ENCODE data around the gene BOLA1. TPM values are rescaled to one million over a fixed set of nuclear protein-coding genes. Genes with fewer than 3 reads are reported as not detected.
"Not testable (repeated sequence)": the region's sequence is repeated elsewhere in the genome, so short reads cannot be mapped to it uniquely, and the experiment has no call there.

The BOLA1 gene, protein sequence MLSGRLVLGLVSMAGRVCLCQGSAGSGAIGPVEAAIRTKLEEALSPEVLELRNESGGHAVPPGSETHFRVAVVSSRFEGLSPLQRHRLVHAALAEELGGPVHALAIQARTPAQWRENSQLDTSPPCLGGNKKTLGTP
- total RNA-seq (10 to 100 TPM; 12.5 to 39.4 (median 14.0) TPM), polyA plus RNA-seq (10 to 100 TPM; 16.2 to 40.7 TPM)
- long read RNA-seq, donor 1, transcript BOLA1-202 (2 exons, 859 nt): major isoform, 7 of 11 reads
- long read RNA-seq, donor 1, partial matches to known transcripts: 0 of 11 reads
- long read RNA-seq, donor 1, other reads (novel, unspliced or antisense): 4 of 11 reads
- long read RNA-seq, donor 2, transcript BOLA1-202 (2 exons, 859 nt): major isoform, 7 of 11 reads
- long read RNA-seq, donor 2, partial matches to known transcripts: 1 of 11 reads
- long read RNA-seq, donor 2, other reads (novel, unspliced or antisense): 1 of 11 reads
- long read RNA-seq, donor 3, transcript BOLA1-202 (2 exons, 859 nt): major isoform, 7 of 9 reads
- long read RNA-seq, donor 3, partial matches to known transcripts: 2 of 9 reads
- long read RNA-seq, donor 3, other reads (novel, unspliced or antisense): 0 of 9 reads

GRCh38 chr1:149899460-149900284 is at the start of gene BOLA1:
Gene BOLA1 (plus strand): TSS chr1:149899568. CDS start chr1:149900060, 492 bp downstream.
- Histone ChIP-seq H3K4me3 (peak within 1 kb of the TSS; percentile 35 to 78 (median 64)), H3K36me3 (peaks cover 0 to 5% (median 0%) of the 10 kb centered on the region in 9 donors), H3K4me1 (peaks cover 0 to 13% (median 7%) of the 10 kb centered on the region in 12 donors), H3K27me3 (no peaks in the 10 kb centered on the region), H3K9me3 (no peaks in the 10 kb centered on the region), H3K27ac (peak within 1 kb of the TSS; percentile 31 to 95 (median 87))
- DNase-seq: peak; percentile 94 to 97 (median 95)
- TF ChIP-seq POLR2A (IDR thresholded peaks at IDR 0.05): peak in 1 of 2 donors; percentile 87
- TF ChIP-seq, protein P1, sequence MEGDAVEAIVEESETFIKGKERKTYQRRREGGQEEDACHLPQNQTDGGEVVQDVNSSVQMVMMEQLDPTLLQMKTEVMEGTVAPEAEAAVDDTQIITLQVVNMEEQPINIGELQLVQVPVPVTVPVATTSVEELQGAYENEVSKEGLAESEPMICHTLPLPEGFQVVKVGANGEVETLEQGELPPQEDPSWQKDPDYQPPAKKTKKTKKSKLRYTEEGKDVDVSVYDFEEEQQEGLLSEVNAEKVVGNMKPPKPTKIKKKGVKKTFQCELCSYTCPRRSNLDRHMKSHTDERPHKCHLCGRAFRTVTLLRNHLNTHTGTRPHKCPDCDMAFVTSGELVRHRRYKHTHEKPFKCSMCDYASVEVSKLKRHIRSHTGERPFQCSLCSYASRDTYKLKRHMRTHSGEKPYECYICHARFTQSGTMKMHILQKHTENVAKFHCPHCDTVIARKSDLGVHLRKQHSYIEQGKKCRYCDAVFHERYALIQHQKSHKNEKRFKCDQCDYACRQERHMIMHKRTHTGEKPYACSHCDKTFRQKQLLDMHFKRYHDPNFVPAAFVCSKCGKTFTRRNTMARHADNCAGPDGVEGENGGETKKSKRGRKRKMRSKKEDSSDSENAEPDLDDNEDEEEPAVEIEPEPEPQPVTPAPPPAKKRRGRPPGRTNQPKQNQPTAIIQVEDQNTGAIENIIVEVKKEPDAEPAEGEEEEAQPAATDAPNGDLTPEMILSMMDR (IDR thresholded peaks at IDR 0.05): no peak
- ATAC-seq: peak; percentile 99 to 100 (median 100)
- intact Hi-C loops (cut with DNase I): loop anchor here in 4 of 10 donors (1.0 to 10.0 kb wide), 6 partner anchors 19 to 265 kb away; partner anchors contain the start of genes MTMR11 (in 1 of the 4), SF3B4 (in 1 of the 4) and VPS45 (in 1 of the 4)
- 3 to 7% (median 5%) methylated on average over 37 to 65 of the region's 65 CpGs for WGBS, 4 donors

DNA sequence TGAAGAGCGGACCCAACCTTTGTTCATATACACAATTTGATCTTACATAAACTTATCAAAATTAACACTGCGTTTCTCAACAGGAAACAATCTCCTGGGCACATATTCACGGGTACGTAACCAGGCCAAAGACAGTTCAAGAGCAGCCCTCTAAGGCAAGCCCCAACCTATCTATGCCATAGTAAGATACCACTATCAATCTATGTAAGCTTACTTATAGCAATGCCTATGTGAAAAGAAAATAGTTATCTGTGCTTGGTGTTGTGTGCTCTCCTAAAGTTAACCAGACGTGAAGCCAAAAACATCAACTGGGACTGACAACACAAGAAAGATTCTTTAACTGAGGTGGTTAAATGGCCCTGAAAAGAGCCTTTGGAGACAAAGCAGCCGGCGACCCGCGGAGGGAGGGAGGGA is 49.4 kb upstream of the BOLA1 start:
- Histone ChIP-seq H3K4me3 (peak overlapping the region; percentile 4 to 67 (median 54)), H3K9me3 (no peaks in the 10 kb centered on the region), H3K27ac (peak overlapping the region in 11 of 12 donors; percentile 1 to 82 (median 62)), H3K4me1 (peaks cover 5 to 51% (median 24%) of the 10 kb centered on the region in 12 donors), H3K27me3 (no peaks in the 10 kb centered on the region), H3K36me3 (peaks cover 0 to 7% (median 0%) of the 10 kb centered on the region in 9 donors)
- ATAC-seq: no peak
- intact Hi-C loops (cut with DNase I): no loop called here
- WGBS, 4 donors: 6 to 13% (median 9%) methylated on average over 5 to 9 of the region's 9 CpGs
- TF ChIP-seq, protein P1 (IDR thresholded peaks at IDR 0.05): no peak
- no peak for TF ChIP-seq POLR2A (IDR thresholded peaks at IDR 0.05)
- DNase-seq: no peak

DNA sequence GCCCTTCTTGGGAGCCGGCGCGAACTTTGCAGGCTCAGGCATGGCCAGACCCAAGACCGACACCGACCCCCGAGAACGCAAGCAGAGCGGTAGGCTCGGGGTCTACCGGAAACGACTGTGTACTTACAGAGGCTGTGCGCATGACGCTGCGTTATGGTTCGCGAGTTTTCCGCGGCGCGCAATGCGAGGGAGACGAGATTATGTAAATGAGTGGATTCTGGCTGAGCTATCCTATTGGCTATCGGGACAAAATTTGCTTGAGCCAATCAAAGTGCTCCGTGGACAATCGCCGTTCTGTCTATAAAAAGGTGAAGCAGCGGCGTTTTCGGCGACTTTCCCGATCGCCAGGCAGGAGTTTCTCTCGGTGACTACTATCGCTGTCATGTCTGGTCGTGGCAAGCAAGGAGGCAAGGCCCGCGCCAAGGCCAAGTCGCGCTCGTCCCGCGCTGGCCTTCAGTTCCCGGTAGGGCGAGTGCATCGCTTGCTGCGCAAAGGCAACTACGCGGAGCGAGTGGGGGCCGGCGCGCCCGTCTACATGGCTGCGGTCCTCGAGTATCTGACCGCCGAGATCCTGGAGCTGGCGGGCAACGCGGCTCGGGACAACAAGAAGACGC is 48.5 kb upstream of the BOLA1 start:
- H3K36me3 ChIP-seq; DNase-seq; H3K4me3 ChIP-seq; H3K9me3 ChIP-seq; H3K27me3 ChIP-seq; H3K27ac ChIP-seq; intact Hi-C loops (cut with DNase I): not testable (repeated sequence)
- WGBS, 4 donors: no CpG with 5 or more reads among the region's 62 CpGs
- peak; percentile 89 for ATAC-seq
- peaks cover 5 to 42% (median 18%) of the 10 kb centered on the region in 12 donors for H3K4me1 ChIP-seq

DNA sequence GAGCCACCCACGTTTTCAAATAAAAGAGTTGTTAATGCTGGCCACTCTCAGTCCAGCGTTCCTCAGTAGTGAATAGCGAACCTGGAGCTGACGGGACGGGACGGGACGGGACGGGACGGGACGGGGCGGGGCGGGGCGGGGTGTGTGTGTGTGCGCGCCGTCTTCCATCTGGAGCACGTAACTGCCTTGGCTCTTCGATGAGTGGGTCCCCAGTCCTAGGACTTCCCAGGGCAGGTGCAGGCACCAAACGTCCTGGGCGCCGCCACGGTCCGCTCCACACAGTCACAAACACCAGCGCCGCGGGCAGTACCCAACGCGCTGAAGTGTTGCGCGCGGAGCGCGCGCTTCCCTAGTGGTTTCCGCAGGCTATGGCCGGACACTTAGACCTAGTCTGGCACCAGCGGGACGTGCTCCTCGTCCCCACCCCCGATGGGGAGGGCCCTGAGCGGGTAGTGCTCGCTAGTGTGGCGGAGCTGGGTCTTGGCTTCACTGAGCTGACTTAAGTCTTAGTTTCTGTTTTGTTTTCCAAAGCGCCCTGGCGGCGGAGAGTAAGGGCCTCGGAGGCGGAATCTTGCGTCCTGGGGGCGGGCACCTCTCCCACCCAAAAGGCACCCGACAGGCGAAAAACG is 47.7 kb upstream of the BOLA1 start:
- H3K27ac ChIP-seq; DNase-seq; H3K9me3 ChIP-seq; H3K36me3 ChIP-seq; intact Hi-C loops (cut with DNase I); H3K4me3 ChIP-seq; H3K27me3 ChIP-seq: not testable (repeated sequence)
- peak; percentile 65 to 79 (median 76) for ATAC-seq
- no CpG with 5 or more reads among the region's 53 CpGs for WGBS, 4 donors
- peaks cover 5 to 33% (median 18%) of the 10 kb centered on the region in 12 donors for H3K4me1 ChIP-seq

DNA sequence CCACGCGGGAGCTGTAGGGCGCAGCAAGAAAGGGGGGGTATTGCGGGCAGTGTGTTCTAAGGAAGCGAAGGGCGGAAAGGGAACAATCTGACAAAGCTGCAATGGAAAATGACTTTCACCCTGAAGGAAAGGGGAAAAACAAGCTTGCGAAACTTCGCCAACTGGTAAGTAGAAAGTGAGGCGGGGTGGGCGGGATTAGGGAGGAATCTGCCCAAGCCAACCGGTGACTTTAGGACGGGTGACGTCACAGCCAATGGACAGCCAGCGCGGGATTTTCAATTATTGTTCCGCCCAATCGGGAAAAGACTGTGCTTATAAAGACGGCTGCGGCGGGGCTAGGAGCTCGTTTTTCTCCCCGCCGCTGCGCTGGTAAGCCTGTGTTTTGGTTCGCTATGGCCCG is 47.1 kb upstream of the BOLA1 start:
- H3K27me3 ChIP-seq; H3K27ac ChIP-seq; H3K9me3 ChIP-seq; H3K4me3 ChIP-seq; H3K36me3 ChIP-seq; intact Hi-C loops (cut with DNase I); DNase-seq: not testable (repeated sequence)
- peaks cover 5 to 28% (median 18%) of the 10 kb centered on the region in 12 donors for H3K4me1 ChIP-seq
- peak; percentile 64 to 74 (median 67) for ATAC-seq
- no CpG with 5 or more reads among the region's 26 CpGs for WGBS, 4 donors

- H3K4me1 ChIP-seq; H3K9me3 ChIP-seq; H3K27me3 ChIP-seq; H3K27ac ChIP-seq; H3K36me3 ChIP-seq; H3K4me3 ChIP-seq; intact Hi-C loops (cut with DNase I); DNase-seq: not testable (repeated sequence)
- ATAC-seq: peak in 2 of 4 donors; percentile 2 to 8
- no CpG with 5 or more reads among the region's 15 CpGs for WGBS, 4 donors
These were observed 39.1 kb upstream of the BOLA1 start for GRCh38 chr1:149860271-149860670.

DNA sequence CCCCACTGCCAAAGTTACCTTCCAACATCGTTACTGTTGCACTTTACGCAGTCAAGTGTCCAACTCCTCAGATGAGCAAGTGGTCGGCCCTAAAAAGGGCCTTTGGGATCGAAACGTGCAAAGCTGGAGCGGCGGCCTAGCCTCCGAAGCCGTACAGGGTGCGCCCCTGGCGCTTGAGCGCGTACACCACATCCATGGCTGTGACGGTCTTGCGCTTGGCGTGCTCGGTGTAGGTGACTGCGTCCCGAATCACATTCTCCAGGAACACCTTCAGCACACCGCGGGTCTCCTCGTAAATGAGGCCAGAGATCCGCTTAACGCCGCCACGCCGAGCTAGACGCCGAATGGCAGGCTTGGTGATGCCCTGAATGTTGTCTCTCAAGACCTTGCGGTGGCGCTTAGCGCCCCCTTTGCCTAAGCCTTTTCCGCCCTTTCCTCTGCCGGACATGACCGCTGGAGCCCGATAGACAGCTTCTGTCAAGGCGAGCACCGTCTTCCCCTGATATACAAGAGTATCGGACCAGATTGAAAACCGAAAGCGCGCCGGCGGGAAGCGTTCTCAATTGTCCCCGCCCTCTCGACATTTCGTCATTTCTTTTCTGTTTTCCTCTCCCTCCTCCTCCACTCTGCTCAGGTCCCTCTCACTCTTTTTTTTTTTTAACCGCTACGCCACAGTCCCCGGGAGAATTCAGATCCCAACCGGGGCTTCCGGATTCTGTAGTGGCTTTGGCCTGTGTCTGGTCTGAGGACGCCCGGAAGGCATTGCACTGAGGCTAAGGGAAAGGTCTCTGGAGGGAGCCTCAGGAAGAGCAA is 38.5 kb upstream of the BOLA1 start:
- DNase-seq; H3K4me1 ChIP-seq; H3K27me3 ChIP-seq; intact Hi-C loops (cut with DNase I); H3K36me3 ChIP-seq; H3K4me3 ChIP-seq; H3K27ac ChIP-seq; H3K9me3 ChIP-seq: not testable (repeated sequence)
- peak; percentile 88 to 91 (median 90) for ATAC-seq
- no CpG with 5 or more reads among the region's 55 CpGs for WGBS, 4 donors
